ENCODE data around the gene CCDC80. TPM values are rescaled to one million over a fixed set of nuclear protein-coding genes. Genes with fewer than 3 reads are reported as not detected.

The CCDC80 gene
- total and polyA plus RNA-seq, 2 of the 4 experiments (the other 2 are of a cell fraction), result 387 to 418 TPM

- H3K27ac ChIP-seq (ENCODE audit: insufficient read depth, low read length), result no peak overlapping the region
- ATAC-seq (ENCODE audit: low read depth) (no peak), DNase-seq (no peak)
- no peaks in the 10 kb centered on the region for H4K20me1 ChIP-seq (ENCODE audit: insufficient read depth, low read length)
- dilution Hi-C loops (cut with HindIII; ENCODE audit: low sequenced_read_pairs, unreplicated experiment), result loop anchor here (25.0 kb wide), 1 partner anchor 408 kb away; the partner anchor contains the start of genes CD200R1 and GTPBP8
- H2BK20ac ChIP-seq (ENCODE audit: low read depth, low read length), result no peak overlapping the region
- H3K4me3 ChIP-seq (ENCODE audit: insufficient read depth, low read depth, low read length), result no peak overlapping the region
- no peak overlapping the region for H3K14ac ChIP-seq (replicated peaks; ENCODE audit: low read depth, low read length)
- H3K9me3 ChIP-seq (ENCODE audit: control insufficient read depth, insufficient read depth, low read length), result no peaks in the 10 kb centered on the region
- no peak overlapping the region for H2AK9ac ChIP-seq (replicated peaks; ENCODE audit: low read depth, low read length, poor library complexity)
- no peak overlapping the region for H2AK5ac ChIP-seq (ENCODE audit: low read depth, low read length)
- no peak overlapping the region for H3K4ac ChIP-seq (ENCODE audit: low read depth, low read length)
- TF ChIP-seq POLR2A (IDR thresholded peaks at IDR 0.05; ENCODE audit: low read depth, low read length), result no peak
- TF ChIP-seq RAD21 (IDR thresholded peaks at IDR 0.05; ENCODE audit: low read length), result no peak
- no peak for TF ChIP-seq FOS (IDR thresholded peaks at IDR 0.05; ENCODE audit: low read depth, low read length)
- TF ChIP-seq MAFK (IDR thresholded peaks at IDR 0.05; ENCODE audit: low read depth, low read length), result no peak
- H2BK15ac ChIP-seq (ENCODE audit: low read depth, low read length), result no peak overlapping the region
- H4K8ac ChIP-seq (ENCODE audit: low read depth in 2 of 2, low read length in 2 of 2), result no peak overlapping the region
- in situ Hi-C loops (cut with MboI; ENCODE audit: low sequenced_read_pairs), result loop anchor here (10.0 kb wide), 1 partner anchor 236 kb away; no protein-coding TSS in a partner anchor
- no peaks in the 10 kb centered on the region for H3K27me3 ChIP-seq (ENCODE audit: control insufficient read depth, insufficient read depth, low read length)
- H3K18ac ChIP-seq (ENCODE audit: low read depth, low read length), result no peak overlapping the region
- H2AFZ ChIP-seq (replicated peaks; ENCODE audit: low read length, poor library complexity), result no peak overlapping the region
- no peak overlapping the region for H3K9ac ChIP-seq (ENCODE audit: low read depth, low read length)
- no peaks in the 10 kb centered on the region; the same call in 1 of the 2 replicates for H3K9me1 ChIP-seq (ENCODE audit: insufficient read depth, low read length)
- H2BK5ac ChIP-seq (ENCODE audit: low read depth, low read length, poor library complexity, severe bottlenecking), result no peak overlapping the region
- H3K4me1 ChIP-seq (ENCODE audit: control insufficient read depth, insufficient read depth, low read length), result peaks cover 2% of the 10 kb centered on the region
- ChIA-PET CTCF (interaction anchor here (1.5 kb wide), 1 partner anchor 63 kb away, joined by 4 read pairs; no protein-coding TSS in a partner anchor), POLR2A (ENCODE audit: unreplicated experiment) (no interaction called here)
- H3K56ac ChIP-seq (ENCODE audit: extremely low read depth, insufficient read depth, low read length), result no peak overlapping the region
- no peaks in the 10 kb centered on the region for H3K79me1 ChIP-seq (ENCODE audit: low read depth in 1 of 2, low read length in 2 of 2)
- H3K23ac ChIP-seq (ENCODE audit: low read depth, low read length), result no peak overlapping the region
- no peak overlapping the region for H4K91ac ChIP-seq (ENCODE audit: insufficient read depth, low read depth, low read length)
- no peak overlapping the region for H4K5ac ChIP-seq (ENCODE audit: low read depth, low read length)
- no TSS peak for BruUV-seq (replicated peaks)
- intact Hi-C loops (cut with micrococcal nuclease), result no loop called here
- H3K4me2 ChIP-seq (ENCODE audit: low read depth, low read length), result no peak overlapping the region
- WGBS, 2 experiments (ENCODE audit: extremely low coverage in 2 of 2, insufficient read length in 1 of 2), result no CpG with 5 or more reads among the region's 3 CpGs
- H3K36me3 ChIP-seq (ENCODE audit: control insufficient read depth, insufficient read depth, low read length), result peaks cover 10% of the 10 kb centered on the region
- H2BK120ac ChIP-seq (ENCODE audit: low read depth, low read length), result no peak overlapping the region
These were observed 61.7 kb downstream of the CCDC80 start for GRCh38 chr3:112579232-112579631.

Measured in IMR-90 (cell line).